HG03064 (cell line): ENCODE measurements around the gene KDM5A.
"Not testable (repeated sequence)": the region's sequence is repeated elsewhere in the genome, so short reads cannot be mapped to it uniquely, and the experiment has no call there.

ENCODE experiments used
- ATAC-seq: cut with Tn5 transposase; IDR thresholded peaks from one replicate; pipeline ENCODE4 v1.9.1; 2021; ENCODE audit warnings: low read depth; ENCODE audit not compliant: unreplicated experiment

Gene KDM5A

DNA sequence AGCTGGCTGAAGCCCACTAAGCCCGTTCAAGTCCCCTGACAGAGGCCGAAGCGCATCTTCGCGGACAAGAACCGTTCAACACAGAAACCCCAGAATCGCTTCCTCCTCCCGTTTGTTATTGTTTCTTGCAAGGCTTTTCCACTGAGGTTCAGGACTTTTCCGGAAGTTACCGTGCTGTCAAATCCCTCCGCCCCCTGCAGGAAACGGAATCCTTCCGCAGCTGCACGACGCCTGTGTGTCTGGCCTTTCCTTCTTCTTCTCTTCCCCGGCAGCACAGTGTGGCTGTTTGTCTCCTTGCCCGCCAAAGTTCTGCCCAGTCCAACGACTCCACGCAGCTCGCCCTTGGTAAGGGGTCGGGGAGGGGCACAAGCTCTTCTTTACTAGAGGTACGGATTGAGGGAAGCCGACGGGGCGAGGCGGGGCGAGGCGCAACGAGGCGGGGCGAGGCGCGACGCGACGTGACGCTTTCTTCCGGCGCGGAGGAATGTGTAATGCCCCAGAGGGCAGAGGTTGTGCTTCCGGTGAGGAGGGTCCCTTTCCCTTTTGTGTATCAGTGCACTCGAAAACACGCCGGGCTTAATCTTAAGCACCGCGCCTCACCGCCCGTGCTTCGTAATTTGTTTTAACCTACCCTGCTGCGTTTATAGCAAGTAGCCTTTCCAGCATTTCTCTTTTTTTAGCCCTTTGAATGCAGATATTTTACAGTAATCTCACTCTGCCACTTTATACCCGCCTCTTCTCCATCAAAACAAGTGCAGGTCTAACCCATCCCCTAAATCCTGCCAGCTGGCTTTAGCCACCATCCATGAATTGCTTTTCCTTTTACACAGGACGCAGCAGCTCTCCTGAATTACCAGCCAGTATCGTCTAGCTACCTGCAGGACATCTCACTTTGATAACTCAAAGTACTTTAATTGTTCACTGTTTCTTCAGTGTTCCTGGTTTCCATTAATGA is at the start of gene KDM5A:
TSS of gene KDM5A (minus strand) at position 179 of the 955 bp plus-strand sequence. CDS start 229 bp downstream, outside the sequence.
- peak; percentile 76 for ATAC-seq

DNA sequence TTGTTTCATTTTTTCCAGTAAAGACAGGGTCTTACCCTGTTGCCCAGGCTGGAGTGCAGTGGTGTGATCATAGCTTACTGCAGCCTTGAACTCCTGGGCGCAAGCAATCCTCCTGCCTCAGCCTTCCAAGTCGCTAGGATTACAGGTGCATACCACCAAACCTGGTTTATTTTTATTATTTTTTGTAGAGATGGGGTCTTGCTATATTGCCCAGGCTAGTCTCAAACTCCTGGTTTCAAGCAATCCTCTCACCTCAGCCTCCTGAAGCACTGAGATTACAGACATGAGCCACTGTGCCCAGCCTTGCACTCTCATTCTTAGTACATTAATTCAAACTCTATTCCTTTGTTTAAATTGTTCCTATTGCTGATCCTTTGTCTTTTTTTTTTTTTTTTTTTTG is 46.6 kb upstream of the KDM5A start:
- ATAC-seq, result not testable (repeated sequence)

DNA sequence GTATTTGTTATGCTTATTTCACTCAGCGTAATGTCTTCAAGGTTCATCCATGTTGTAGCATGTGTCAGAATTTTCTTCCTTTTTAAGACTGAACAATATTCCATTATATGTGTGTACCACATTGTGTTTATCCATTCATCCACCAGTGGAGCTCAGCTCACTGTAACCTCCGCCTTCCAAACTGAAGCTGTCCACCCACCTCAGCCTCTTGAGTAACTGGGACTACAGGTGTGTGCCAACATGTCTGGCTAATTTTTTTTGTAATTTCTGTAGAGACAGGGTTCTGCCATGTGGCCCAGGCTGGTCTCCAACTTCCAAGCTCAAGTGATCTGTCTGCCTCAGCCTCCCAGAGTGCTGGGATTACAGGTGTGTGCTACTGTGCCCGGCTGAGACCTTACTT is 33.4 kb upstream of the KDM5A start:
- no peak for ATAC-seq

DNA sequence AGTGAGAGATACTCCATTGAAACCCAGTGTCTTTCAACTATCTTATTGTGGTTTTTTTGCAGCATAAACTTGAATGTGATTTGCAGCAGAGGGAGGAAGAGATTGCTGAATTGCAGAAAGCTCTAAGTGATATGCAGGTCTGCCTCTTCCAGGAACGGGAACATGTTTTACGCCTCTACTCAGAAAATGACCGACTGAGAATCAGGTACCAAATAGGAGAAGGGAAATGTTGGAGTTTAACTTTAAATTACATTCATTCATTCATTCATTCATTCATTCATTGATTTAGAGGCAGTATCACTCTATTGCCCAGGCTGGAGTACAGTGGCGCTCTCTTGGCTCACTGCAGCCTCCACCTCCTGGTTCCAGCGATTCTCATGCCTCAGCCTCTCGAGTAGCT is 29.3 kb upstream of the KDM5A start:
- ATAC-seq, result no peak

DNA sequence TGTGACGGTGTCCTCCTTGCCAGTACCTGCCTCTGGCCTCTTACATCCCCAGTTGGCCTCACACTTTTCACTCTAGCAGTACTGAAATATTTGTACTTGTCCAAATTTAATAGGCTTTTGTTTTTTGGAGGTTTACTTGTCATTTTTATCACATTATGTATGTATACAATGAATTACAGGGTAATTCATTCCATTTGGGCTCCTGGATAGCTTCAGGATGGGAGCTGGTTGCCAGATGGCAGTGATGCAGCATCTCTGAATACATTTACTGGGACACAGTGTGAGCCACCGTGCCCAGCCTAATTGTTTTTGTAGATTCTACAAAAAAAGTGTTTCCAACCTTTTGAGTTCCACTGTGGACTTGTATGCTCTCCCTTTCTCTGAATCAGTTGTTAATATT is 25.7 kb upstream of the KDM5A start:
- ATAC-seq, result no peak

DNA sequence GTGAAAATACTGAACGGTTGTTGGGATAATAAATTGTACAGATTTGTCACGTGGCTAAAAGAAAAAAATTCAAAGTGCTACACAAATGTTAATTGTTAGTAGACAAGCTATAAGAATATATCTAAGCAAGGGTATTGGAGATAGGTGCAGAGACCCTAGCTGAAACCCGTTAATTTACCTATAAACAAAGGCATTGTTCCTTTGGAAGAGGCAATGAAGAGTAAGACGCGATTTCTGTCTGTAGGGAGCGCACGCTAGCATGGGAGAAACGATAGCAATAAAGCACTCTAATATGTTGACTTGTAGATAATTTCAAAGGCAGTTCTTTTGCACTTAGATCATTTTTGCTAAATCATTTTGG is 12.9 kb upstream of the KDM5A start:
- no peak for ATAC-seq

DNA sequence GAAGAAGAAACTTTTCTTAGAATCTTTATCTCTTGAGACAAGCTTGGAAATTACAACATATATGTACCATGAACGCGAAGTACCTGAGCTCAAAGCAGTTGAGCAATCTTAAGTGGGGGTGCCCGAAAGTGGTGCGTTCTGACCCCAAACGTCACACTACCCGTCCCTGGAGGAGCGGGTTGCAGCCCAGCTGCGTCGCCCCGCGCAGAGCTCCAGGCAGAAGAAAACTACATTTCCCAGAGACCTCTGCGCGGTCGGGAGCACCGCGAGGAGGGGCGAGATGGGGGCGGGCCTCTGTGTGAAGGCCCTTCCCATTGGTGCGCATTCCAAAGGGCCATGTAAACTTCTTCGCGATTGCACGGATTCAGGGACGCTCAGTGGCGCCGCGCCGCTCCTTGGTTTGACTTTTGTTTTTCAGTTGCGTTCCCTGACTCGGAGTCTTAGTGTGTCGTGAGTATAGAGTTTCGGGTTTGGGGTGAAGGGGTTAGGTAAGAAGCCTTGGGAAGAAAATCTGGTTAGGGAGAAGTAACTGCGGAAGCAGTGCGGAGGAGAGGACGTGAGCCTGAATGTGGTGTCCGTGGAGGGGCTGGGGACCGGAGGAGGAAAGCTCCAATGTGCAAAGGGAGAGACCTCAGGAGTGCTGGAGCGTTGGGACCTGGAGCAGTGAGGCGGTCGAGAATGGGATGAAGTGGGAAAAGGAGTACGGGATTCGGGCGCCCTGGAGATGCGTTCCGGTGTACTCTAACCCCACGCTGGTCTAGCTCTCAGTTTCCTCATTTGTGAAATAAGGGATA is 12.3 kb upstream of the KDM5A start, which contains the start of gene CCDC77:
TSS of gene CCDC77 (plus strand) at position 410 of the 794 bp plus-strand sequence. CDS start 7,740 bp downstream, outside the sequence.
- ATAC-seq, result peak; percentile 98

DNA sequence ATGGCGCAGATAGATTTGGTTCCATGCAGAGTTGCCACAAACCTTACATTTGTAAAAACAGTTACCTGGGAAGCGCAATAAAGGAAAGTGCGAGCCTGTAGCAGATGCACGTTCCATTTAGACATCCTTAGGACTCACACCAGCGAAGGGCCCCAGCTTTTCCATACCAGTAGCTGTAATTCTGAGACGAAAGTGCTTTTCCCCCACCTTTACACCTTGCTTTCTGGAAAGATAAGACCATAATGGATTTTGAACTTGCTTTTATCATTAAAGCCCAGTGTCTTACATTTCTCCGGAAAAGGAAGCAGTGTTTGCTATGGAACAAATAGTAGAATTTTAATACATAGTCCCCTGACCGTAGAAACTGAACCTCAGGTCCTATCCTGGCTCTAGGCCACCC is 11.7 kb upstream of the KDM5A start:
- ATAC-seq, result no peak

DNA sequence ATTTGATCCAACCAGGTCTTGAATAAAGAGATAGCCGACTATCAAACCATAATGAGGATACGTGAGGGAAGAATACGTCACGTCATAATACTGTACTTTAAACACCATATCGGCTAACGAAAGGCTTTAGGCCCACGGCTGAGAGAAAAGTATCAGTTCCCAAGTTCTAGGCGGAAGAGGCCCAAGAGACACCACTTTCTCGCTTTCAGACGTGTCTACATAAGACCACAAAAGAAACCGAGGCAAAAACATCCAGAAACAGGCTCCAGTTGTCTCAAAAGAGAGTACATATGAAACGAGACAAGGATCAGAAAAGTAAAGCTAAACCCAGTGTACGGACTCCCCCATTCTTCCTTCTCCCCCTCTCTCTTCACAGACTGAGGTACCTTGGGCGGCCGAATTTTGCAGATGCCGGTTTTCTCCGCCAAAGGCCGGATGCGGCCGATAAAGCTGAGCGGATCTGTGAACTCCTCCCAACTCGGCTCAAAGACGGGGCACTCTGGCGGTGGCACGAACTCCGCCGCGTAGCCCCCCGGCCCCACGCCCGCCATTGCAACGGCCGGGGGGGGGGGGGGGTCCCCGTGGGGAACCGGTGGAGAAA is 479 bp downstream of the KDM5A start:
- peak; percentile 30 for ATAC-seq

DNA sequence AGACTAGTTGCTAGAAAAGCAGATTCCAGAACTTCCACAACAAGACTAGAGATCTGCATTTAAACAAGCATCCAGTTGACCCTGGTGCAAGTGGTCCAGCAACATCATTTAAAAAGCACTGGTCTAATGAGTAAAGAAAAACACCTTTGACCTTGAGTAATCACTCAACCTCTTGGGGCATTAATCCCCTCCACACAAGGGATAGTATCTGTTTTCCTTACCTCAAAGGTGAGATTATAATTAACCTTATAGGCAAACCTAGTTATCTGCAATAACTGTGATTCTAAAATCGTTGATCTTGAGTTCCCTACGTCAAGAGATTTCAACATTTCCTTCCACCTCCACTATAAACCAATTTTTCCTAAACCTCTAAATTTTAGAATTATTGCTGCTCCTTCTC is 1.1 kb downstream of the KDM5A start:
- ATAC-seq, result no peak

DNA sequence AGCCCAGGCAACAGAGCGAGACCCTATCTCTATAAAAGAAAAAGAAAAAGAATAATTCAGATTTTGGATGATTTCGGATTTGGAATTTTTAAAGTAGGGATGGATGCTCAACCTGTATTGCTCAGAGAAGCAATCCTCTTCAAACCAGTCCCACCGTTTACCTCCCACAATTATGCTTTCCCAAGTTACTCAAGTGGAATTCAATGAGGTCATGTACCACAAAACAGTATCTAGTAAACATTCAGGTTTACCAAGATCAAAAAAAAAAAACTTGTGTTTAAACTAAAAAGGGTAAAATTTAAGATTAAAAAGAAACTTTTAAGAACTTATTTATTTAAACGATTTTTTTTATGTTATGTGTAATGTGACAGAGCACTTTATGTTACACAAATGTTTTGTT is 2.5 kb downstream of the KDM5A start:
- ATAC-seq, result no peak

DNA sequence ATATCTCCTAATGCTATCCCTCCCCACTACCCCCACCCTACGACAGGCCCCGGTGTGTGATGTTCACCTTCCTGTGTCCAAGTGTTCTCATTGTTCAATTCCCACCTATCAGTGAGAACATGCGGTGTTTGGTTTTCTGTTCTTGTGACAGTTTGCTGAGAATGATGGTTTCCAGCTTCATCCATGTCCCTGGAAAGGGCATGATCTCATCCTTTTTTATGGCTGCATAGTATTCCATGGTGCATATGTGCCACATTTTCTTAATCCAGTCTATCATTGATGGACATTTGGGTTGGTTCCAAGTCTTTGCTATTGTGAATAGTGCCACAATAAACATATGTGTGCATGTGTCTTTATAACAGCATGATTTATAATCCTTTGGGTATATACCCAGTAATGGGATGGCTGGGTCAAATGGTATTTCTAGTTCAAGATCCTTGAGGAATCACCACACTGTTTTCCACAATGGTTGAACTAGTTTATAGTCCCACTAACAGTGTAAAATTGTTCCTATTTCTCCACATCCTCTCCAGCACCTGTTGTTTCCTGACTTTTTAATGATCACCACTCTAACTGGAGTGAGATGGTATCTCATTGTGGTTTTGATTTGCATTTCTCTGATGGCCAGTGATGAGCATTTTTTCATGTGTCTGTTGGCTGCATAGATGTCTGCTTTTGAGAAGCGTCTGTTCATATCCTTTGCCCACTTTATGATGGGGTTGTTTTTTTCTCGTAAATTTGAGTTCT is 18.2 kb downstream of the KDM5A start:
- not testable (repeated sequence) for ATAC-seq

DNA sequence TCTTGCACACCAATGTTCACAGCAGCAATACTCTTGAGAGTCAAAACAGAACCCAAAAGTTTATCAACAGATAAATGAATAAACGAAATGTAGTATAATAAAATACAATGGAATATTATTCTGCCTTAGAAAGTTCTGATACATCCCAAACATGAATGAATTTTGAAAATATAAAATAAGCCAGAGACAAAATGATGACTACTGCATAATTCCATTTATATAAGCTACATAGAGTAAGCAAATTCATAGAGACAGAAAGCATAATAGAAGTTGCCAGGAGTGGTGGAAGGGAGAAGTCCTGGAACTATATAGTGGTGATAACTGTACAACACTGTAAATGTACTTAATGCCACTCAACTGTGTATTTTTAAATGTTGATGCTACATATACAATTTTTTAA is 21.1 kb downstream of the KDM5A start:
- no peak for ATAC-seq

DNA sequence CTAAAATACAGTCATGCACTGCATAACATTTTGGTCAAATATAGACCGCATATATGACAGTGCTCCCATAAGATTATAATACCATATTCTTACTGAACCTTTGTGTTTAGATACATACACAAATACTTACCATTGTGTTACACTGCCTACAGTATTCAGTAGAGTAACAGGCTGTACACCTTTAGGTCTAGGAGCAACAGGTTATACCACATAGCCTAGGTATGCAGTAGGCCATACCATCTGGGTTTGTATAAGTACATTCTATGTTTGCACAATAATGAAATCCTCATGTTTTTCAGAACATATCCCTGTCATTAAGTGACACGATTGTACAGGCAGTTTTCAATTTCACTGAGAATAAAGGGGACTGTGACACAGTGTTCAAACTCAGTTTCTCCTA is 22.3 kb downstream of the KDM5A start:
- ATAC-seq, result no peak

DNA sequence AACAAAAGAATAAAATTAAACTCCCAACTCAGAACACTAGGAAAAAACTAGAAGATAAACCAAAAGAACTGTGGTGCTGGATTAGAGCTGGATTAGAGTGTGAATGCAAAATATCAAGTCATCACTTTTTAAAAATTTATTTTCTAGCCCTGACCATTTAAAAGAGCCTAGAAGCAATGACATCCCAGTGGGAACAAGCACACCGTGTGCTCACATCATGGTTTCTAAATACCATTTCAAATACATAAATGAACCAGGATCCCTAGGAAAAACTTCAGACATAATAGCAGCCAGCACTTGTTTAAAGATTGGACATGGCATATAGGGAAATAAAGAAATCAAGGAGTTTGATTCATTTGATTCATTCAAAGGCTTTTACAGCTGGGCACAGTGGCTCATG is 30.0 kb downstream of the KDM5A start:
- no peak for ATAC-seq

DNA sequence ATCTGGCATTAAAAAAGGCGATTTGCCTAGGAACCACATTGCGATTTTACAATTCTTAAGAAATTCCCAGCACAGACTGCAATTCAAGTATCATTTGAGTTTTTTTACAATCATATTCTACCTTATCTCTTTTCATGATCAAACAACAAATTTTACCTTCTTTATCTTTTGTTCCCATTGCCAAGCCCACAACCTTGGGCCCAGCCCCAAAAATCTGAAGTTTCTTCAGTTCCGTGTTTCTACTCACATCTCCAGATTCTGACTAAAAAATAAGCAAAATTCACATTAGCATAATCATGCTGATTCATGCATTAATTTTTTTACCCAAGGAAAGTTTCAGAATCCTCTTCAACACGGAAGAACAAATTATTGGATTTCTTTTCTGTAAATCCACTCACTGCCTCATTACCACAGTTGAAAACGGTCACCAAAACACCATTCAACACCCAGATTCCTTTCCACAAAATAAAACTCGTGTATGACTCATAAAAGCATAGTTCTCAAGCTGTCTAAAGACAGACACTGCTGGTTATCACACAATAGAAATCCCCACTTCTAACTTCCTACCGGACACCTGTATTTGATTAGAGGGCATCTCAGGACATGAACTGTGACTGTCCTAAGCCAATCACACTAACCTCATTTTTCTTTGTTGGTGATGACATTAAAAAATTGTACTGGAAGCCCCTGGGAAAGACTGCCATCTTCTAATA is 32.7 kb downstream of the KDM5A start:
- no peak for ATAC-seq

DNA sequence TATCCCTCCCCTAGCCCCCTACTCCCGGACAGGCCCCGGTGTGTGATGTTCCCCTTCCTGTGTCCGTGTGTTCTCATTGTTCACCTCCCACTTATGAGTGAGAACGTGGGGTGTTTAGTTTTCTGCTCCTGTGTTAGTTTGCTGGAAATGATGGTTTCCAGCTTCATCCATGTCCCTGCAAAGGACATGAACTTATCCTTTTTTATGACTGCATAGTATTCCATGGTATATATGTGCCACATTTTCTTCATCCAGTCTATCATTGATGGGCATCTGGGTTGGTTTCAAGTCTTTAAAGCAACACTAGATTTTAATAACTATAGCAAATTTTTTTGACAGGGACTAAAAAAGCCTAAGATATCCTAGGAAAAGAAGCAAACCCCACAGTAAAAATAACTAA is 37.9 kb downstream of the KDM5A start:
- ATAC-seq, result not testable (repeated sequence)

DNA sequence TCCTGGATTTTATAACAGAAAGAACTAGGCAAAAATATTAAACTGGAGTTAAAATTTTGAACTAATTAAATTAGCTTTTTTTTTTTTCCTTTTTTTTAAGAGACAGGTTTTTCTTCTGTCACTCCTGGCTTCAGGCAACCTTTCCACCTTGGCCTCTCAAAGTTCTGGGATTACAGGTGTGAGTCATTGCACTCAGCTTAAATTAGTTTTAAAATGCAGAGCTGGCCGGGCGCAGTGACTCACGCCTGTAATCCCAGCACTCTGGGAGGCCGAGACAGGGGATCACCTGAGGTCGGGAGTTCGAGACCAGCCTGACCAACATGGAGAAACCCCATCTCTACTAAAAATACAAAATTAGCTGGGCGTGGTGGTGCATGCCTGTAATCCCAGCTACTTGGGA is 39.5 kb downstream of the KDM5A start:
- not testable (repeated sequence) for ATAC-seq

DNA sequence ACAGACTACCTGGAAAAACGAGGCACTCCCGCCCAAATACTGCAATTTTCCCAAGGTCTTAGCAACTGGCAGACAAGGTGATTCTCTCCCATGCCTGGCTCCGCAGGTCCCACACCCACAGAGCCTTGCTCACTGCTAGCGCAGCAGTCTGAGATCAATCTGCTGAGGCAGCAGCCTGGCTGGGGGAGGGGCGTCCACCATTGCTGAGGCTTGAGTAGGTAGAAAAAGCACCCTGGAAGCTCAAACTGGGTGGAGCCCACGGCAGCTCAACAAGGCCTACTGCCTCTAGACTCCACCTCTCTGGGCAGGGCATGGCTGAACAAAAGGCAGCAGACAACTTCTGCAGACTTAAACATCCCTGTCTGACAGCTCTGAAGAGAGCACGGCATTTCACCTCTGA is 46.1 kb downstream of the KDM5A start:
- not testable (repeated sequence) for ATAC-seq

DNA sequence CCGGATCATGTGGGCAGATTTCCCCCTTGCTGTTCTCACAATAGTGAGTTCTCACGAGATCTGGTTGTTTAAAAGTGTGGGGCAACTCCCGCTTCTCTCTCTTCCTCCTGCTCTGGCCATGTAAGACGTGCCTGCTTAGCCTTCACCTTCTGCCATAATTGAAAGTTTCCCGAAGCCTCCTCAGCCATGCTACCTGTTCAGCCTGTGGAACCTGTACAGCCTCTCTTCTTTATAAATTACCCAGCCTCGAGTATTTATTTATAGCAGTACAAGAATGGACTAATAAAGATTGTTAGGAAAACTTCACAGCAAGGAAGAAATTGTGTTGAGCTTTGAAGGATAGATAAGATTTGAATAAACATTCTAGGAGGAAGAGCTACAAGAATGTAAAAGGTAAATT is 52.1 kb downstream of the KDM5A start:
- no peak for ATAC-seq
